Erythroblast (primary cell): ENCODE results near the gene CNIH3.

Source experiments
- GATA1 ChIP-seq: IDR thresholded peaks from 2 replicates; pipeline ENCODE4 v1.6.1; 2011; ENCODE audit warnings: low read depth, mild to moderate bottlenecking, control low read depth, low read length, moderate library complexity
- POLR2A ChIP-seq: IDR thresholded peaks from 2 replicates; pipeline ENCODE4 v1.6.1; 2011; ENCODE audit warnings: mild to moderate bottlenecking, low read length

DNA sequence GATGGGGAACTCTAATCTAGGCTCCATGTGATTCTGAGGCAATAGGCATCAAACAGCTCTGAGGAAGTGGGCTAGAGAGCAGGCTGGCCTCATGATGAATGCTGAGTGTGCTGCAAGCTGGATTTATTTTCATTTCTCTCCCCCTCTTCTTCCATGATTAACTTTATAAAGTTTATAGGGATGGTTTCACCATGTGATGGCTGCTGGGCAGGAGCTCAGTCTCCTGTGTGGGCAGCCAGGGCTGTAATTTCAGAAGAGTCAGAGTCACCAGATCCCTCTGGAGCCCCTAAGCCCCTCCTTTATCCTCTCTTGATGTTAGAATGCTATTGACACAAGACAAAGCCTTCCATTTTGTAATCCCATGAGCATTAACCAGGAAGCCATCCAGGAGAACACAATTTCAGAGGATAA, 143.6 kb downstream of the CNIH3 start:
- TF ChIP-seq POLR2A (no peak), GATA1 (no peak)
